ENCODE measurements around the gene ASB9. TPM values are rescaled to one million over a fixed set of nuclear protein-coding genes. Genes with fewer than 3 reads are reported as not detected.

ASB9 gene, protein sequence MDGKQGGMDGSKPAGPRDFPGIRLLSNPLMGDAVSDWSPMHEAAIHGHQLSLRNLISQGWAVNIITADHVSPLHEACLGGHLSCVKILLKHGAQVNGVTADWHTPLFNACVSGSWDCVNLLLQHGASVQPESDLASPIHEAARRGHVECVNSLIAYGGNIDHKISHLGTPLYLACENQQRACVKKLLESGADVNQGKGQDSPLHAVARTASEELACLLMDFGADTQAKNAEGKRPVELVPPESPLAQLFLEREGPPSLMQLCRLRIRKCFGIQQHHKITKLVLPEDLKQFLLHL
- total RNA-seq (2022): 0.68 TPM in 1 of 2 replicates, not detected in the other
- Bru-seq, nascent RNA: percentile 9 among the genes with signal in this experiment
- percentile 11 among the genes with signal in this experiment for BruChase-seq, experiment 1, labeled RNA remaining after a 6-hour chase
- BruChase-seq, experiment 2, labeled RNA remaining after a 2-hour chase: percentile 14 among the genes with signal in this experiment
- long read RNA-seq, partial matches to known transcripts: 0 of 2 reads
- long read RNA-seq, other reads (novel, unspliced or antisense): 1 of 2 reads

DNA sequence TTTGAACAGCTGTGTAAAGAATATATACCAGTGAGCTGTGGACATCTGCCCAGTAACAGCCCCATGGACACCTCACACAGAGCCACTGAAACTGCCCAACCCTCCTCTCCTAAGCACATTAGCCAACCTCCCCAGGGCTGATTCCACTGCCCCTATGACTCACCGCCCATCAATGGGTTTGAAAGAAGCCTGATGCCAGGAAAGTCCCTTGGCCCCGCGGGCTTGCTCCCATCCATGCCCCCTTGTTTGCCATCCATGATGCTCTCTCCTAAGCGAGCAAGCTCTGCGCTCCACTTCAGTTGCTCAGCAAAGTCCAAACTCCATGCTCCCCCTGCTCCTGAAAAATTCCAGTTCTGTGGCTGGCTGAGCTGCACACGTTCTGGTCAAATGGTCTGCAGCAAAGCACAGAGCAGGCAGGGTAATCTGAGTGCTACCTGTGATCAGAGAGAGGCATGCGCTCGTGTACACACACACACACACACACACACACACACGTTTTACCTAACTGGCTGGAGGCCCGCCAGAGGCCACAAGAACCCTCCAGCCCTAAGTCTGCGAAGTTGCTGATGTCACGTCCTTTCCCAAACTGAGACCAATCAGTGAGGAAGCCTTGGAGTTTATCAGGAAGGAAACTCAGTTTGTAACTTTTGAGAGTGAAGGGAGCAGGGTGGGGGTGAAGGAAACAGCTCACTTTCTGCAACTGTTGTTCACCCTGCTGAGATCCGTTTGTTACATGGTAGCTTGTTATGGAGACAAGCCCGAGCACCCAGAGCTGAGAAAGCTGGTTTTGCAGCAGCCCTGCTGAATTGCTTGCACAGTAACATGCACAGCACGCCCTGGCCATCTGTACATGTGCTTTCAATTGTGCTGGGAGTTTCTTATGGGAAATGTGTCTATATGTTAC is at the start of gene ASB9:
Gene ASB9, minus strand, starts transcription at position 466 of the 904 bp plus-strand sequence. Its CDS starts 209 bp downstream, at position 257.
- Mint-ChIP-seq H3K27me3 (ENCODE audit: insufficient read depth, unreplicated experiment) (peaks cover 30% of the 10 kb centered on the region), H3K27ac (ENCODE audit: low read depth, unreplicated experiment) (peak within 1 kb of the TSS; percentile 66), H3K4me1 (ENCODE audit: insufficient read depth, unreplicated experiment) (peaks cover 6% of the 10 kb centered on the region), H3K4me3 (ENCODE audit: unreplicated experiment) (peak within 1 kb of the TSS; percentile 63), H3K36me3 (ENCODE audit: insufficient read depth, unreplicated experiment) (no peaks in the 10 kb centered on the region), H3K9me3 (ENCODE audit: unreplicated experiment) (no peaks in the 10 kb centered on the region)
- no TSS peak for BruUV-seq (replicated peaks)
- DNase-seq (ENCODE audit: unreplicated experiment): peak; percentile 96
- ChIA-PET CTCF (interaction anchor here (0.5 to 0.7 kb wide), 6 partner anchors 121 to 1479 kb away, joined by 3 to 4 read pairs (median 3); no protein-coding TSS in a partner anchor), POLR2A (interaction anchor here (0.6 to 1.7 kb wide), 3 partner anchors 9 to 1535 kb away, joined by 3 to 5 read pairs (median 3); partner anchors contain the start of genes OFD1 and TRAPPC2)
- TF ChIP-seq CTCF (IDR thresholded peaks at IDR 0.05; ENCODE audit: unreplicated experiment): no peak
- intact Hi-C loops (cut with micrococcal nuclease): no loop called here

DNA sequence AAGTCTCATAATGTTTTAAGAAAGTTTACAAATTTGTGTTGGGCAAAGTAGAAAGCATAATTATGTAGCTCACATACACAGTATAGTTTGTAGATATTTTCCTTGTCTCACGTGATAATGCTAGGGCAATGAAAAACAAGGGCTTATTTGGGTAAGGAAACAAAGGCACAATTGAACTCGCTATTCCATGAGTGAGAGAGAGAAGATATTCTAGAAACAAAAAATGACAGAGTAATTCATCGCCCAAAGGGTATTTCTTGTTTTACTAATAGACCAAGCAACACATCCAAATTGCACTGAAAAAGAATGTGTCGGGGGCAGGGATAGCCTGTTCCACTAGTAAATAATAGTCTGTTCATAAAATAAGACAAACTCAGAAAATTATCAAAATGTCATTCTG is 49.2 kb upstream of the ASB9 start:
- H3K4me1 Mint-ChIP-seq (ENCODE audit: insufficient read depth, unreplicated experiment): no peaks in the 10 kb centered on the region
- POLR2A ChIA-PET: no interaction called here
- no peak overlapping the region for H3K4me3 Mint-ChIP-seq (ENCODE audit: unreplicated experiment)
- peaks cover 31% of the 10 kb centered on the region for H3K27me3 Mint-ChIP-seq (ENCODE audit: insufficient read depth, unreplicated experiment)
- CTCF ChIA-PET: interaction anchor here (0.6 to 0.7 kb wide), 2 partner anchors 48 to 1675 kb away, joined by 3 to 4 read pairs; no protein-coding TSS in a partner anchor
- no TSS peak for BruUV-seq (replicated peaks)
- no peak overlapping the region for H3K27ac Mint-ChIP-seq (ENCODE audit: low read depth, unreplicated experiment)
- no peak for TF ChIP-seq CTCF (IDR thresholded peaks at IDR 0.05; ENCODE audit: unreplicated experiment)
- intact Hi-C loops (cut with micrococcal nuclease): no loop called here
- H3K36me3 Mint-ChIP-seq (ENCODE audit: insufficient read depth, unreplicated experiment): peaks cover 2% of the 10 kb centered on the region
- no peak for DNase-seq (ENCODE audit: unreplicated experiment)
- H3K9me3 Mint-ChIP-seq (ENCODE audit: unreplicated experiment): no peaks in the 10 kb centered on the region

DNA sequence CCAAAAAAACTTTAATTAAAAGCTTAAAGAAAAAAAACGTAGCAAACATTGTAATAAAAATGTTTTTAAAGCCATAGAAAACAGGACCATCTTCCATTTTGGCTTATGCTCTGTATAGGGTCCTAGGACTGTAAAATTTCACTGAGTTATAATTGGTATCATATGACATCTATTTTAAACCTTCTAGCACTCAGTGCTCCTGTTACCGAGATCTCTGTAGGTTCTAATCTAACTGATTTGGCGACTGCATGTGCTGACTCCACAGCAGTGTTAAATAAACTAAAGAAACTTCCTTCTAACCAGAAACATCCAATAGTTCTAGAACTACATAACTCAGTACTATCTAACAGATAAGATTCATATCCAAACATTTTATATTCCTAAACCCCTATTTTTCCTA is 45.6 kb upstream of the ASB9 start, which contains the start of gene ASB11:
Gene ASB11, minus strand, starts transcription at position 132 of the 400 bp plus-strand sequence. Its CDS starts 35 bp downstream, at position 97.
- Mint-ChIP-seq H3K4me3 (ENCODE audit: unreplicated experiment) (no peak within 1 kb of the TSS), H3K36me3 (ENCODE audit: insufficient read depth, unreplicated experiment) (no peaks in the 10 kb centered on the region), H3K4me1 (ENCODE audit: insufficient read depth, unreplicated experiment) (no peaks in the 10 kb centered on the region), H3K9me3 (ENCODE audit: unreplicated experiment) (no peaks in the 10 kb centered on the region), H3K27me3 (ENCODE audit: insufficient read depth, unreplicated experiment) (peaks cover 33% of the 10 kb centered on the region), H3K27ac (ENCODE audit: low read depth, unreplicated experiment) (no peak within 1 kb of the TSS)
- ChIA-PET CTCF (interaction anchor here (0.7 kb wide), 1 partner anchor 15 kb away, joined by 4 read pairs; no protein-coding TSS in a partner anchor), POLR2A (no interaction called here)
- BruUV-seq (replicated peaks): no TSS peak
- no peak for DNase-seq (ENCODE audit: unreplicated experiment)
- intact Hi-C loops (cut with micrococcal nuclease): no loop called here
- no peak for TF ChIP-seq CTCF (IDR thresholded peaks at IDR 0.05; ENCODE audit: unreplicated experiment)

All from MCF 10A (cell line).